ENCODE data around the gene SLC25A29. TPM values are rescaled to one million over a fixed set of nuclear protein-coding genes. Genes with fewer than 3 reads are reported as not detected.

SLC25A29 gene
- total and polyA plus RNA-seq, 2 of the 8 experiments (the other 6 are each of a cell fraction or from before 2014, with no cell fraction given), result 135 to 177 TPM

DNA sequence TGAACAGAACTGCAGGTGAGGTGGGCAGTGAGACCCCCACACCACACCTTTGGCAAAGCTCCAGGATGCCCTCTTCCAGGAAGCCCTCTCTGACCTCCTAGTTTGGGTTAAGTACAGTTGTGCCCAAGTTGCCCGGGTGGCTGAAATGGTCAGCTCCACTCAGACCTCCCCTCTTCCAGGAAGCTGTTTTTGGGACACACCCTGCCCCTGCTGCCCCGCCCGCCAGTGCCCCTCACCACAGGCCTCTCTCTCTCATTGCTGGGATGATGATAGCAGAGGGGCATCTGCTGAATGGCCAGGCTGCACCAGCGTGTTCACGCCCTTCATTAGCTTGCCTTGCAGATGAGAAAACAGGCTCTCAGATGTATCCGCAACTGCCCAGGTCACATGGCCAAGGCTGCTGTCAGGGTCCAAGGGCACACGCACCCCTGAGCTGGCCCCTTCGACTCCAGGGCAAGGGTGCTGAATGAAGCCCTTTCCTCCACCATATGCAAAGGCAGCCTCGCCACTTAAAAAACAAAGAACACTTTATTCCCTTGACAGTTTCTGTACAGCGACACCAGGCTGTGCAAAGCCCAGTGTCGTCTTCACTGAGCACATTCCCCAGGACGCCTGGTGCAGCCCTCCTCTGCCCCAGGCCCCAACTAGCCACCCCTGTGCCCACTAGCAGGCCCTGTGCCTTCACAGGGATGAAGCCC lies 15.5 kb downstream of the SLC25A29 start (continued):
- TF ChIP-seq CBX8 (IDR thresholded peaks at IDR 0.05; ENCODE audit: borderline replicate concordance, low read depth, low read length) (no peak), CHD1 (IDR thresholded peaks at IDR 0.05; ENCODE audit: low read depth, low read length) (no peak), POLR2A (IDR thresholded peaks at IDR 0.05; ENCODE audit: control extremely low read depth in 1 of 2, low read depth in 2 of 2, low read length in 2 of 2) (no peak), GTF2F1 (IDR thresholded peaks at IDR 0.05; ENCODE audit: borderline replicate concordance, low read depth, low read length) (no peak), ASH2L (IDR thresholded peaks at IDR 0.05; ENCODE audit: low read length) (no peak), CTBP2 (IDR thresholded peaks at IDR 0.05; ENCODE audit: borderline replicate concordance, insufficient read depth, insufficient read length, low read length) (no peak)
- TF ChIP-seq, protein P1, sequence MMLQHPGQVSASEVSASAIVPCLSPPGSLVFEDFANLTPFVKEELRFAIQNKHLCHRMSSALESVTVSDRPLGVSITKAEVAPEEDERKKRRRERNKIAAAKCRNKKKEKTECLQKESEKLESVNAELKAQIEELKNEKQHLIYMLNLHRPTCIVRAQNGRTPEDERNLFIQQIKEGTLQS (IDR thresholded peaks at IDR 0.05; ENCODE audit: insufficient read depth, low read depth, low read length), result no peak

Data from H1 (cell line).